ENCODE results near the gene DNAH11. TPM values are rescaled to one million over a fixed set of nuclear protein-coding genes. Genes with fewer than 3 reads are reported as not detected.

DNAH11 gene
- total RNA-seq, 6 experiments from 2014 or later, result 0.17 to 5.5 (median 1.2) TPM

DNA sequence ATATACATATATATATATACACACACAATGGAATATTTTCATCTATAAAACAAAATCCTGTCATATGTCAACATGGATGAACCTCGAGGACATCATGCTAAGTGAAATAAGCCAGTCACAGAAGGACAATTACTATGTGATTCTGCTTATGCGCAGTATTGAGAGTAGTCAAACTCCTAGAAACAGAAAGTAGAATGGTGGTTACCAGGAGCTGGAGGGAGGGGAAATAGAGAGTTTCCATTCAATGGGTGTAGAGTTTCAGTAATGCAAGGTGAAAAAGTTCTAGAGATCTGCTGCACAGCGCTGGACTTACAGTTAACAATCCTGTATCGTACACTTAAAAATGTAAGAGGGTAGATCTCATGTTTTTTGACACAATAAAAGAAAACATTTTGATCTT lies 221.0 kb downstream of the DNAH11 start:
- ATAC-seq, result no peak
- no peak for TF ChIP-seq POLR2A (IDR thresholded peaks at IDR 0.05)
- TF ChIP-seq, protein P1, sequence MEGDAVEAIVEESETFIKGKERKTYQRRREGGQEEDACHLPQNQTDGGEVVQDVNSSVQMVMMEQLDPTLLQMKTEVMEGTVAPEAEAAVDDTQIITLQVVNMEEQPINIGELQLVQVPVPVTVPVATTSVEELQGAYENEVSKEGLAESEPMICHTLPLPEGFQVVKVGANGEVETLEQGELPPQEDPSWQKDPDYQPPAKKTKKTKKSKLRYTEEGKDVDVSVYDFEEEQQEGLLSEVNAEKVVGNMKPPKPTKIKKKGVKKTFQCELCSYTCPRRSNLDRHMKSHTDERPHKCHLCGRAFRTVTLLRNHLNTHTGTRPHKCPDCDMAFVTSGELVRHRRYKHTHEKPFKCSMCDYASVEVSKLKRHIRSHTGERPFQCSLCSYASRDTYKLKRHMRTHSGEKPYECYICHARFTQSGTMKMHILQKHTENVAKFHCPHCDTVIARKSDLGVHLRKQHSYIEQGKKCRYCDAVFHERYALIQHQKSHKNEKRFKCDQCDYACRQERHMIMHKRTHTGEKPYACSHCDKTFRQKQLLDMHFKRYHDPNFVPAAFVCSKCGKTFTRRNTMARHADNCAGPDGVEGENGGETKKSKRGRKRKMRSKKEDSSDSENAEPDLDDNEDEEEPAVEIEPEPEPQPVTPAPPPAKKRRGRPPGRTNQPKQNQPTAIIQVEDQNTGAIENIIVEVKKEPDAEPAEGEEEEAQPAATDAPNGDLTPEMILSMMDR (IDR thresholded peaks at IDR 0.05), result no peak
- no peaks in the 10 kb centered on the region for H3K4me1 ChIP-seq
- H3K27me3 ChIP-seq, result no peaks in the 10 kb centered on the region
- 74% methylated on average over 4 of the region's 4 CpGs for WGBS (ENCODE audit: insufficient coverage, low coverage, low lambda C conversion rate, missing lambda C conversion rate)
- no peak overlapping the region for H3K27ac ChIP-seq
- H3K36me3 ChIP-seq, result no peaks in the 10 kb centered on the region
- H3K4me3 ChIP-seq, result no peak overlapping the region
- no peak for DNase-seq
- no peaks in the 10 kb centered on the region for H3K9me3 ChIP-seq
- intact Hi-C loops (cut with DNase I), result no loop called here

DNA sequence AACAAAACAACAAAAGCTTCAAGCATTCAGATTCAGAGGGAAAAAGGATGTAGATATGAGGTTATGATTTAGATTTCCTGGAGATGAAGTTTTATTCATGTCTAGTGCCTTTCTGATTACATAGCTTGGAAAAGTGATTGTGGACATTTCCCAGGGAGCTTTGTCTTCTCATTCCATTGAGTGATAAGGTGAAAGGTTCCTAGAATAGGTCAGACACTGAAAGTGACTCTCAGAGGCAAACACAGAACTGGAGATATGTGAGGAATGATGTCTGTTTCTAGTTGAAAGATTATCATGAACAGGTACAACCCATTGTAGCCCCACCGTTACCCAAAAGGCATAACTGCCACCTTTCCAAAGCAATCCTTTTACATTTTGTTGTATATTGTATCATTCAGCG lies 223.4 kb downstream of the DNAH11 start:
- TF ChIP-seq, protein P1 (IDR thresholded peaks at IDR 0.05), result no peak
- no peak for TF ChIP-seq POLR2A (IDR thresholded peaks at IDR 0.05)
- WGBS (ENCODE audit: insufficient coverage, low coverage, low lambda C conversion rate, missing lambda C conversion rate), result 36% methylated on average over 2 of the region's 2 CpGs
- ATAC-seq, result no peak
- no peak for DNase-seq
- no peaks in the 10 kb centered on the region for H3K27me3 ChIP-seq
- H3K27ac ChIP-seq, result no peak overlapping the region
- H3K9me3 ChIP-seq, result no peaks in the 10 kb centered on the region
- H3K4me3 ChIP-seq, result no peak overlapping the region
- no peaks in the 10 kb centered on the region for H3K36me3 ChIP-seq
- no peaks in the 10 kb centered on the region for H3K4me1 ChIP-seq
- intact Hi-C loops (cut with DNase I), result no loop called here

DNA sequence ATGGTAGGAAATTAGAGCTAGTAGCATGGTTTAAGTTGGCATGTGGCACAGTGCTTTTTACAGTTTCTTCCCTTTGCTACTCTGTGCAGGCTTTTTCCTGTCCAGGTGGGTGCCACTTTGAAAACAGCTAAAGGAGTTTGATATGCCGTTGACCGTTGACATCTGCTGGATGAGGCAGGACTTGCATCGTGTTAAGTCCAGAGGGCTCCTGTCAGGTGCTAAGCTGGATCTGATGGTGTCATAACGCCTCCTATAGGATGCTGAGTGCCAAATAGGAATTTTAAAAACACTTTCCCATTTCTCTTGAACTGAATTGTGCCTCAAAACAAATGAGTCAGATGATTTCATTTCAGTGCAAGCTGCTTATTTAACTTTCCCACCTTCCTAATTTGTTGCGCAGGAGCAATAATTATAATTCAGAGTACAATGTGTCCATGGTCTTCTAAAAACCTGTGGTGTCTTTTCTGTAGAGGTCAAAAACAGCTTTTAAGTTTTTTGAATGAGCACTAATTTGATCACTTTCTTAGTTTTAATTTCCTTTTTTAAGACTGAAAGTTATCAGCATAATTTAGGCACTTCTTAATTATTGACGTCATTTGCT lies 224.6 kb downstream of the DNAH11 start:
- Histone ChIP-seq H3K36me3 (no peaks in the 10 kb centered on the region), H3K27me3 (no peaks in the 10 kb centered on the region), H3K4me1 (no peaks in the 10 kb centered on the region), H3K27ac (no peak overlapping the region), H3K9me3 (no peaks in the 10 kb centered on the region), H3K4me3 (no peak overlapping the region)
- ATAC-seq (peak; percentile 100), DNase-seq (peak in 2 of 3 donors; percentile 33 to 73)
- WGBS (ENCODE audit: insufficient coverage, low coverage, low lambda C conversion rate, missing lambda C conversion rate), result 9% methylated on average over 6 of the region's 6 CpGs
- TF ChIP-seq POLR2A (IDR thresholded peaks at IDR 0.05), result no peak
- TF ChIP-seq, protein P1 (IDR thresholded peaks at IDR 0.05), result peak; percentile 68 to 92 (median 80)
- intact Hi-C loops (cut with DNase I), result no loop called here

DNA sequence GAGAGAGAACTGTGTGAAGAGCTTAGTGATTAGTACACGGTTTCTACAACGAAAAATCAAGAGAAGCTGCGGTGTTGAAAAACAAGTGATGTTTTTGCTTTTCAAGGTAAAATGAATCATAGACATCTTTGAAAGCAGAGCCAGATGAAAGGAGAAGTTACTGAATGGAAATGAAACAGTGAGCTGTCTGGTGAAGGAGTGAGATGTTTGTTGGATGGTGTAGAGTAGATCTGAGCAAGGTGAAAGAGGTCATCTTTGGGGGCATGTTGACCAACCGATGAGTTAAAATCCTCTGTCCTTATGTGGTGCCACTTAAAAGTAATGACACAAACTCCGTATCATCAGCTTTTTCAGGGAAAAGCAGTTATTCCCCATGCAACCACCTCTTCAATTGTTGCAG lies 225.4 kb downstream of the DNAH11 start:
- no peak overlapping the region for H3K27ac ChIP-seq
- H3K36me3 ChIP-seq, result no peaks in the 10 kb centered on the region
- TF ChIP-seq, protein P1 (IDR thresholded peaks at IDR 0.05), result no peak
- no peak for TF ChIP-seq POLR2A (IDR thresholded peaks at IDR 0.05)
- H3K27me3 ChIP-seq, result no peaks in the 10 kb centered on the region
- H3K4me3 ChIP-seq, result no peak overlapping the region
- no peaks in the 10 kb centered on the region for H3K4me1 ChIP-seq
- no peak for ATAC-seq
- DNase-seq, result no peak
- H3K9me3 ChIP-seq, result no peaks in the 10 kb centered on the region
- WGBS (ENCODE audit: insufficient coverage, low coverage, low lambda C conversion rate, missing lambda C conversion rate), result 41% methylated on average over 5 of the region's 5 CpGs
- intact Hi-C loops (cut with DNase I), result no loop called here

DNA sequence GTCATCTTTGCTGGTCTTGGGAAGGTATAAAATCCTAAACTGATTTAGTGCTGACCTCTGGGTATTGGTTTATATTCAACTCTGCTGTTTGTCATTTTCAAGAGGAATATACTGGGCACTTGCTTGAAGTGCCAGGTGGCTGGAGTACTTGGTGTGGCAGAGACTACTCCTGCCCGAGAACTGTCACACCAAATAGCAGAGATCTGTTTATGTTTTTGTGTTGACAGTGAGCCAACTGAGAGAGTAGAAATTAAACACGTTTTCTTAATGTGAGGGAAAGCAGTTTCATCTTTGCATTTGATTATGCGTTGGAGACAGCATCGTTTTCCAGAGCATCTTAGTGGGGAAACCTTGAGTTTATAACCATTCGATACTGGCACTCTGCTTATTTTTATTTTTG lies 228.4 kb downstream of the DNAH11 start:
- H3K36me3 ChIP-seq, result no peaks in the 10 kb centered on the region
- no peak overlapping the region for H3K27ac ChIP-seq
- no peaks in the 10 kb centered on the region for H3K4me1 ChIP-seq
- no peaks in the 10 kb centered on the region for H3K27me3 ChIP-seq
- no peak for TF ChIP-seq POLR2A (IDR thresholded peaks at IDR 0.05)
- TF ChIP-seq, protein P1 (IDR thresholded peaks at IDR 0.05), result no peak
- ATAC-seq (no peak), DNase-seq (no peak)
- intact Hi-C loops (cut with DNase I), result no loop called here
- 64% methylated on average over 5 of the region's 5 CpGs for WGBS (ENCODE audit: insufficient coverage, low coverage, low lambda C conversion rate, missing lambda C conversion rate)
- no peaks in the 10 kb centered on the region for H3K9me3 ChIP-seq
- H3K4me3 ChIP-seq, result no peak overlapping the region
